ENCODE results near the gene TJP1.
A peak's percentile ranks its signal among the peaks of the same experiment; 100 is the strongest.
"Not testable (repeated sequence)": the region's sequence is repeated elsewhere in the genome, so short reads cannot be mapped to it uniquely, and the experiment has no call there.

TJP1 gene

GRCh38 chr15:29681946-29682345 lies 140.3 kb downstream of the TJP1 start:
- no peak for DNase-seq (ENCODE audit: low spot score)

- DNase-seq (ENCODE audit: low spot score): no peak
Observed at GRCh38 chr15:29681166-29681845, 141.0 kb downstream of the TJP1 start.

- DNase-seq (ENCODE audit: low spot score): no peak
Observed at GRCh38 chr15:29680465-29681165, 141.7 kb downstream of the TJP1 start.

DNA sequence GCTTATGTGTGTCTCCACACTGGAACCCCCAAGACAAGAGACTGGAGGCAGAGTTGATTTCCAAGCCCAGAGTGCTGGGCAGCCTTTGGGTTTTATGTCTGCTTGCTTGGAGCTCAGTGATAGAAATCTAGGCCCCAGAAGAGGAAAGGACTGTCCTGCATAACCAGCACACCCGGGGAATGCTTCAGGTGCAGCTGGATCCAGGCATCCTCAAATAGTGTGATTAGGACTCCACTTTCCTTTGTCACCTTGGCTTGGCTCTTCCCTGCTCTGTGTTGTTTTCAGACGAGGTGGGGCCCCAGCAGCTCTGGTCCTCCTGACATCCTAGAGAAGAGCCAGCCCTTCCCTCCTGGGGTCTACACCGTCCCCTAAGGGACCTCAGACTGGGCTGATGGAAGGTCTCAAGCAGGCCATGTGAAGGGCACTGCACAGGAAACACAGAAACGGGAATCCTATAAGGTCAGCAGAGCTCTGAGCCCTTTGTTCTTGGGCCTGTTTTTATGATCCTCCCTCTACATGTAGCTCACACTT lies 143.7 kb downstream of the TJP1 start:
- no peak for DNase-seq (ENCODE audit: low spot score)

GRCh38 chr15:29677871-29678461 lies 144.3 kb downstream of the TJP1 start:
- no peak for DNase-seq (ENCODE audit: low spot score)

DNA sequence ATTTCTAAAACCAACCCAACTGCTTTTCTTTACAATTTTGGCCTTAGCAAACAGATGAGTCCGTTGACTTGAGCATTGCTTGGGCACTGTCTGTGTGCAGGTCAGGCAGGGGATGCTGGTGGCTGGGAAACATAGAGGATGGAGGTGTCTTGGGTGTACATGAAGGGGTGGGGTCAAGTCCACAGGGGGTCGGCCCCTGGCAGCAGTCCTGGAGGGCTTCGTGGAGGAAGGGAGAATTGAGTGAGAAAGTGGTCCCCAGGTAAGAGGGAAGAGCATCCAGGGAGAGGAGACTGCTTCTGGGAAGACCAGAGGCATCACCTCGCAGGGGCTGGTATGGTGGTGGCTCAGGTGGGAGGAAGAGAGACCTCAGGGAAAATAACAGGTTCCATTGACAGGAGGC lies 144.8 kb downstream of the TJP1 start:
- DNase-seq (ENCODE audit: low spot score): no peak

DNA sequence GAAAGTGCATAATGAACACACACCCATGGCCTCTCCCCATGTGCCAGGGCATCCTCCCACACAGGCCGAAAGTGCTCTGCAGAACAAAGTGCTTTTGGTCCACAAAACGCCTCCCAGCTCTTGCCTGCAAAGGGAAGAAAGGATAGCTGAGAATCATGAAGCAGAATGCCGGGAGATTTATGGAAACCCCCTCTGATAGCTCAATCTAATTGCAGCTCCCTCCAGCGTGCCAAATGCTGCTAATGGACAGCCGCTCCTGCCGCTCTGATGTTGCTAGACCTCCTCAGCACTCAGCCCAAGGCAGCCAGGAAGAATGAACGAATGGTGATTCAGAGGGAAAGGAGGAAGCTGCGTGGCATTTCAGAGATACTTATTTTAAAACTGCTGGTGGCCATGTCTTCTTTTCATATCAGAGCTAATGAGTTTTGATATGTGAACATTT lies 145.3 kb downstream of the TJP1 start:
- DNase-seq (ENCODE audit: low spot score): no peak

DNA sequence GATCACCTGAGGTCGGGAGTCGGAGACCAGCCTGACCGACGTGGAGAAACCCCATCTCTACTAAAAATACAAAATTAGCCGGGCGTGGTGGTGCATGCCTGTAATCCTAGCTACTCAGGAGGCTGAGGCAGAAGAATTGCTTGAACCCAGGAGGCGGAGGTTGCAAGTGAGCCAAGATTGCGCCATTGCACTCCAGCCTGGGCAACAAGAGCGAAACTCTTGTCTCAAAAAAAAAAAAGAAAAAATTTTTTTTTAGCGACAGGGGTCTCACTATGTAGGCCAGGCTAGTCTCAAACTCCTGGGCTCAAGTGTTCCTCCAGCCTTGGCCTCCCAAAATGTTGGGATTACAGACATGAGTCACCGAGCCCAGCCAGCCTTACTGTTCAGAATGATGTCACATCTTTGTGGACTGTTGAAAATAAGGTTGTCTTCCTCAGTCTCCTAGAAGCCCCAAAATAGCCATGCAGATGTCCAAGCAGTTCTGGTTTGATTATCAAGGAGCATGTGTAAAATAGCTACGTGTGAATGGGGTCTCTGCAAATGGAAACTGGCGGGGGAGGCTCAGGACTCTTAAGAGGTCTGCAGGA lies 145.8 kb downstream of the TJP1 start:
- DNase-seq (ENCODE audit: low spot score): not testable (repeated sequence)

GRCh38 chr15:29675791-29676301 lies 146.4 kb downstream of the TJP1 start:
- no peak for DNase-seq (ENCODE audit: low spot score)

GRCh38 chr15:29674661-29675533 lies 147.4 kb downstream of the TJP1 start:
- DNase-seq (ENCODE audit: low spot score): no peak

GRCh38 chr15:29672923-29673809 lies 149.1 kb downstream of the TJP1 start:
- DNase-seq (ENCODE audit: low spot score): no peak

DNA sequence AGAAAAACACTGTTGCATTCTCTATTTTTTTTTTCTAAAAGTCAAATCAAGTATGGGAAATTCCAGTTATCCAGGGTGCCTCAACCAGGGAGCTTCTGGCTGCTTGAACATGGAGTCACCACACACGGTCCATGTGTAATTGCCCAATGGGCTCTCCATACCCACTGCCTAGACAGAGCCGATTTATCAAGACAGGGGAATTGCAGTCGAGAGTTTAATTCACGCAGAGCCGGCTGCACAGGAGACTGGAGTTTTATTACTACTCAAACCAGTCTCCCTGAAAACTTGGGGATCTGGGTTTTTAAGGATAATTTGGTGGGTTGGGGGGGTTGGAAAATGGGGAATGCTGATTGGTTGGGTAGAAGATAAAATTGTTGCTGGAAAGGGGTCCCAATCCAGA lies 149.8 kb downstream of the TJP1 start:
- no peak for DNase-seq (ENCODE audit: low spot score)

DNA sequence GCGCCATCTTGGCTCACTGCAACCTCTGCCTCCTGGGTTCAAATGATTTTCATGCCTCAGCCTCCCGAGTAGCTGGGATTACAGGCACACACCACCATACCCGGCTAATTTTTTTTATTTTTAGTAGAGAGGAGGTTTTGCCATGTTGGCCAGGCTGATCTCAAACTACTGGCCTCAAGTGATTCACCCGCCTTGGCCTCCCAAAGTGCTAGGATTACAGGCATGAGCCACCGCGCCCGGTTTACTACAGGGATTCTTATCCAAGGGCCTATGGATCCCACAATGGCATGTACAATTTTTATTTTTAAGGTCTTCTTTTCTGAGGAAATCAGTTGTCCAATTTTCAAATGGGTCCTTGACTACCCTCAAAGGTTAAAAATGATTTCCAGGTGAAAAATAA lies 150.2 kb downstream of the TJP1 start:
- not testable (repeated sequence) for DNase-seq (ENCODE audit: low spot score)

DNA sequence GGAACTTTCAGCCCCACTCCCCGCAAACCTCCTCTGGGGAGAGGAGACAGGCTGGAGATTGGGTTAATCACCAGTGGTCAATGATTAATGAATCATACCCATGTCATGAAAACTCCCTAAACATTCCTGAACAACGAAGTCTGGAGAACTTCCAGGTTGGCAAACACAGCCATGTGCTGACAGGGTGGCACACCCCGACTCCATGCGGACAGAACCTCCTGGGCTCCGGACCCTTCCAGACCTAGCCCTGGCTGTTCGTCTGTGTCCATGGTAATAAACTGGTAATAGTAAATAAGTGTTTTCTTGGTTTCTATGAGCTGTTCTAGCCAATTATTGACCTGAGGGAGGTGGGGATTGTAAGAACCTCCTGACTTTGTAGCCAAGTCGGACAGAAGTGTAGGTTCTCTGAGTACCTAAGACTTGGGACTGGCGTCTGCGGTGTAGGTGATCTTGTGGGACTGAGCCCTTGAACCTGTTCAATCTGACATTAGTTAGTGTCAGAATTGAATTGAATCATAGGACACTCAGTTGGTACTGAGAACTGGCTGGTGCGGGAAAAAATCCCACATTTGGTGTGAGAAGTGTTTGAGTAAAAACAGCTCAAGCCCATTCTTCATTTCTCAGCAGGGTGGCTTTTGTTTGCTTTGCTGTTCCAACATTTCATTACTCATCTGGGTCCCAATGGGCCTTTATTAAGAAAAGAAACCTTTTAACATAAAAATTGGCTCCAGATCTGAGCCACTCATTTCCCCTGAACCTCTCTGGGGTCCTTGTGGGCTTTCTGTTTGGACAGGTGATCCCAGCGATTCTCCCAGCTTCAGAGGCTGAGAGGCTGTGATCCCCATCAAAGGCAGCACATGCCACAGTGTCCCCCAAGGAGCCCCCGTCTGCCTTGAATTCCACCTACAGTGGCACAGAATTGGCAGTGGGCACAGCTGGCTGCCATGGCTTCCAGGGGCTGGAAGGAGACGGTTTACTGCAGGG lies 151.0 kb downstream of the TJP1 start:
- DNase-seq (ENCODE audit: low spot score): no peak

- DNase-seq (ENCODE audit: low spot score): no peak
Observed at GRCh38 chr15:29670266-29670665, 152.0 kb downstream of the TJP1 start.

GRCh38 chr15:29669823-29670222 lies 152.4 kb downstream of the TJP1 start:
- DNase-seq (ENCODE audit: low spot score): no peak

DNA sequence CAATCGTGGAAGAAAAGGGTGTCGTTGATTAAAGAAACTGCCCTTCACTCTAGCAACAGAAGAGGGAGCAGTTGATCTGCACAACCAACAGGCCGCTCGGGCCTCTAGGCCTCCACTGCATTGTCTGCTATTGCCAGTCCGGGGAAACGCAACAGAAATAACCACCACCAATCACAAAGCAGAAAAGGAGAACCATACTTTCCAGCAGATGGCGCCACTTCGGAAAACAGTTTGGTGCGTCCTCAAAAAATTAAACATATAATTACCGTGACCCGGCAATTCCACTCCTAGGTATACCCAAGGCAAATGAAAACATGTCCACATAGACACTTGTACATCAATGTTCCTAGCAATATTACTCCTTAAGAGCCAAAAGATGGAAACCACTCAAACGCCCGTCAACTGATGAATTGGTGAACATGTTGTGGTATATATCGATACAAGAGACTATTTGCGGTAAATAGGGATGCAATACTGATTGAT lies 154.1 kb downstream of the TJP1 start:
- DNase-seq (ENCODE audit: low spot score): peak; percentile 69

DNA sequence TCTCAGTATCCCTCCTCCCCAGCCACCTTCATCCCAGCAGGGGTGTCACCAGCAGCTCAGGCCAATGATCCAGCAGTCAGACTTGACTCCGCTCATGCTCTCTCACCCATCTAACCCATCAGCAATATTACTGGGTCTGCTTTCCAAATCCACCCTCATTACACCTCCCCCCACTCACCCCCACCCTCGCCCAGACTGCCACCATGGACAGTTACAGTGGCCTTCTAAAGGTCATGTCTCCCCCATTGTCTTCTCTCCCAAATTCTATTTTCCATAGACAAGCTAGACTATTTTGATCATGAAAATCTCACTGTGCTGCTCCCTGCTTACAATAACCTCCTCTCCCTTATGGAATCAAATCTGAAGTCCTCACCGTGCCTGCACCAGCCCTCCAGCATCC lies 156.0 kb downstream of the TJP1 start:
- DNase-seq (ENCODE audit: low spot score): no peak

DNA sequence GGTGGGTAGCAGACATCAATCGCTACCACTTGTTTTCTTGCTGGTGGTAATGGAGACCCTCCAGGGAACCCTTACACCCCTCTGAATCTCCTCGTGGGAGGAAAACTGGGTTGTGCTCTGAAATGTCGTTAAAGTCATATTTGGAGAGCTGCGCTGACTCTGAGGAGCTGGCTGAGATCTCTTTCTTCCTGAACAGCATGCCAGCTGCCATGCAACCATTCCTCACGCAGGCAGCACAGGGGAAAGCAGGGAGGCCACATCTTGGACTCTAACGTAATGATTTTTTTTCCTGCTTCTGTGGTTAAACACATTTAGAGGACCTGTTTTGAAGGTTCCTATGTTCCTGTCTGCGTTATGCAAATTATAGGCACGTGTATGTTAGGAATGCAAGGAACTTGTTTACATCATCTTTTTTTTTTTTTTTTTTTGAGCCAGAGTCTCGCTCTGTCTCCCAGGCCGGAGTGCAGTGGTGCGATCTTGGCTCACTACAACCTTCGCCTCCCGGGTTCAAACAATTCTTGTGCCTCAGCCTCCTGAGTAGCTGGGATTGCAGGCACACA lies 156.7 kb downstream of the TJP1 start:
- DNase-seq (ENCODE audit: low spot score): no peak
